DOHH2 (cell line): ENCODE measurements around the gene CNKSR3.

Experiments
- EZH2phosphoT487 ChIP-seq: fragments of 200-600 bp; sonication (generic); IDR thresholded peaks from 2 replicates; pipeline ENCODE4 v1.6.1; 2017; ENCODE audit warnings: borderline replicate concordance, mild to moderate bottlenecking, antibody characterized with exemption, low read length, moderate library complexity, mixed read lengths
- TF ChIP-seq, protein P1 (sequence below): fragments of 200-600 bp; sonication (generic); IDR thresholded peaks from one replicate; pipeline ENCODE4 v1.5.1; 2014; ENCODE audit warnings: antibody characterized with exemption, mild to moderate bottlenecking, low read depth, low read length; ENCODE audit not compliant: poor library complexity, severe bottlenecking

DNA sequence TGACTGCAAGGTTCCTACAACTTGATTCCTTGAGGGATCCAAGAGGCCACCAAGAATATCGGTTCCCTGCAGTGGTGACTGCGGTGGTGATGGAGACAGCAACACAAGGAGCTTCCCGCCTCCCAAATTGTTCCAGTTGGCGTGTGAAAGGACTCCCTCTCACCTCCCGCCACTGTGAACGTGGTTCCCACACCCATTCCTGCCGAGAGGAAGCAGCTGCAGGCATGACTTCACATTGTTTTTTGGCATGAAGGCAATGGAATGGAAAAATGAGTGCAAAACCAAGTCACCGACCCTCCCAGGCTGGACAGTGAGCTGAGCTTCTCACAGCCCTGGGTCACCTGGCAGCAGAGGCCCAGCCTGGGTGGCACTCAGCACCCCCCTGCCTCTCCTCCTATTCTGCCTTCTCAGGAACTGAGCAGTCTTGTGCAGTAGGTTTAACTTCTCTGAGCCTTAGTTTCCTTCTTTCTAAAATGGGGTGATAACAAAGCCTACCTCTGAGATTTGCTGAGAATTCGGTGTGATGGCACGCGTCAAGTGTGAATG, 75.0 kb downstream of the CNKSR3 start:
- TF ChIP-seq, protein P1, sequence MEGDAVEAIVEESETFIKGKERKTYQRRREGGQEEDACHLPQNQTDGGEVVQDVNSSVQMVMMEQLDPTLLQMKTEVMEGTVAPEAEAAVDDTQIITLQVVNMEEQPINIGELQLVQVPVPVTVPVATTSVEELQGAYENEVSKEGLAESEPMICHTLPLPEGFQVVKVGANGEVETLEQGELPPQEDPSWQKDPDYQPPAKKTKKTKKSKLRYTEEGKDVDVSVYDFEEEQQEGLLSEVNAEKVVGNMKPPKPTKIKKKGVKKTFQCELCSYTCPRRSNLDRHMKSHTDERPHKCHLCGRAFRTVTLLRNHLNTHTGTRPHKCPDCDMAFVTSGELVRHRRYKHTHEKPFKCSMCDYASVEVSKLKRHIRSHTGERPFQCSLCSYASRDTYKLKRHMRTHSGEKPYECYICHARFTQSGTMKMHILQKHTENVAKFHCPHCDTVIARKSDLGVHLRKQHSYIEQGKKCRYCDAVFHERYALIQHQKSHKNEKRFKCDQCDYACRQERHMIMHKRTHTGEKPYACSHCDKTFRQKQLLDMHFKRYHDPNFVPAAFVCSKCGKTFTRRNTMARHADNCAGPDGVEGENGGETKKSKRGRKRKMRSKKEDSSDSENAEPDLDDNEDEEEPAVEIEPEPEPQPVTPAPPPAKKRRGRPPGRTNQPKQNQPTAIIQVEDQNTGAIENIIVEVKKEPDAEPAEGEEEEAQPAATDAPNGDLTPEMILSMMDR: no peak
- TF ChIP-seq EZH2phosphoT487: no peak
